GM12878 (cell line): ENCODE measurements around the gene PPM1N. TPM values are rescaled to one million over a fixed set of nuclear protein-coding genes. Genes with fewer than 3 reads are reported as not detected.

ENCODE experiments used
- ASH2L ChIP-seq: fragments of 300-600, 200-600 bp; sonication (generic); IDR thresholded peaks from 2 replicates; pipeline ENCODE4 v1.6.1; 2017; ENCODE audit warnings: low read depth, mild to moderate bottlenecking, borderline replicate concordance
- ATF7 ChIP-seq: fragments of 450-650 bp; IDR thresholded peaks from 2 replicates; pipeline ENCODE4 v1.6.1; 2016; ENCODE audit warnings: low read depth, mild to moderate bottlenecking
- FOS ChIP-seq: IDR thresholded peaks from 3 replicates; pipeline ENCODE4 v1.6.1; 2011; ENCODE audit warnings: borderline replicate concordance; ENCODE audit not compliant: insufficient read length; ENCODE audit errors: extremely low read depth
- HCFC1 ChIP-seq: fragments of 150-350 bp; IDR thresholded peaks from 2 replicates; pipeline ENCODE4 v1.6.1; 2014; ENCODE audit warnings: low read length
- MYC ChIP-seq: IDR thresholded peaks from 2 replicates; pipeline ENCODE4 v1.6.1; 2011; ENCODE audit warnings: mild to moderate bottlenecking, low read length, moderate library complexity, inconsistent platforms; ENCODE audit not compliant: insufficient read depth, insufficient replicate concordance, insufficient read length, severe bottlenecking
- NR2C1 ChIP-seq: fragments of 450-650 bp; IDR thresholded peaks from 2 replicates; pipeline ENCODE4 v1.6.1; 2017; ENCODE audit warnings: antibody characterized with exemption, mild to moderate bottlenecking, moderate library complexity
- POU2F2 ChIP-seq: IDR thresholded peaks from 3 replicates; pipeline ENCODE4 v1.6.1; 2011; ENCODE audit warnings: low read depth, mild to moderate bottlenecking, low read length, borderline replicate concordance
- RB1 ChIP-seq: fragments of 450-650 bp; formaldehyde crosslinking; IDR thresholded peaks from 2 replicates; pipeline ENCODE4 v1.6.1; 2017; ENCODE audit warnings: mild to moderate bottlenecking, borderline replicate concordance
- TAF1 ChIP-seq: IDR thresholded peaks from 2 replicates; pipeline ENCODE4 v1.6.1; 2011; ENCODE audit warnings: mild to moderate bottlenecking, low read depth, low read length, borderline replicate concordance
- ZNF217 ChIP-seq: fragments of 450-650 bp; IDR thresholded peaks from 2 replicates; pipeline ENCODE4 v1.6.1; 2017; ENCODE audit warnings: antibody characterized with exemption, mild to moderate bottlenecking
- ZNF384 ChIP-seq: IDR thresholded peaks from 2 replicates; pipeline ENCODE4 v1.6.1; 2012; ENCODE audit warnings: low read depth, mild to moderate bottlenecking, low read length, improper control_type of control experiment, borderline replicate concordance
- polyA plus RNA-seq, 11 experiments: library from polyadenylated mRNA; depleted of rRNA in 4 of 11; unstranded in 6 of 11; stranded (reverse) in 5 of 11; fragments of >200 nt; fragmentation: Nextera tagmentation in 4 of 11; fragmentation: Illumina TruSeq in 1 of 11; extraction: Ambion mirVana in 4 of 11; extraction: Trizol in 1 of 11; gene quantifications; 1 replicate in 1 of 11; 2 replicates in 10 of 11; pipeline versions ENCODE4 v1.2.1 to v1.2.3, GENCODE V29; 2011 to 2016; ENCODE audit warnings: inconsistent platforms in 2 of 11, missing spikeins in 2 of 11, low read depth in 1 of 11
- total RNA-seq, 4 experiments: library from RNA; depleted of rRNA in 3 of 4; stranded (reverse); fragments of >200 nt in 3 of 4; fragmentation: Illumina TruSeq in 1 of 4; extraction: Trizol in 1 of 4; gene quantifications; 2 replicates each; pipeline versions ENCODE4 v1.2.1 to v1.2.3, GENCODE V29; 2013 to 2021
- TF ChIP-seq, protein P1 (sequence below): fragments of 450-650 bp; IDR thresholded peaks from 2 replicates; pipeline ENCODE4 v1.6.1; 2018; ENCODE audit warnings: mild to moderate bottlenecking, low read depth, moderate library complexity; ENCODE audit not compliant: partially characterized antibody
- TF ChIP-seq, protein P2 (sequence below): IDR thresholded peaks from 2 replicates; pipeline ENCODE4 v1.6.1; 2012; ENCODE audit warnings: low read depth, low read length, improper control_type of control experiment
- TF ChIP-seq, protein P3 (sequence below): IDR thresholded peaks from 2 replicates; pipeline ENCODE4 v1.6.1; 2012; ENCODE audit warnings: low read length, inconsistent platforms
- TF ChIP-seq, protein P4 (sequence below): fragments of 450-650 bp; IDR thresholded peaks from 2 replicates; pipeline ENCODE4 v1.6.1; 2018; ENCODE audit warnings: borderline replicate concordance, mild to moderate bottlenecking; ENCODE audit not compliant: partially characterized antibody
- TF ChIP-seq, protein P5 (sequence below): fragments of 450-650 bp; conservative IDR thresholded peaks from 2 replicates; pipeline ENCODE4 v1.6.1; 2017; ENCODE audit warnings: mild to moderate bottlenecking, moderate library complexity

Gene PPM1N
- total and polyA plus RNA-seq, 10 of the 15 experiments (the other 5 are each of a cell fraction or from before 2014, with no cell fraction given) = 1.6 to 5.4 (median 3.7) TPM

DNA sequence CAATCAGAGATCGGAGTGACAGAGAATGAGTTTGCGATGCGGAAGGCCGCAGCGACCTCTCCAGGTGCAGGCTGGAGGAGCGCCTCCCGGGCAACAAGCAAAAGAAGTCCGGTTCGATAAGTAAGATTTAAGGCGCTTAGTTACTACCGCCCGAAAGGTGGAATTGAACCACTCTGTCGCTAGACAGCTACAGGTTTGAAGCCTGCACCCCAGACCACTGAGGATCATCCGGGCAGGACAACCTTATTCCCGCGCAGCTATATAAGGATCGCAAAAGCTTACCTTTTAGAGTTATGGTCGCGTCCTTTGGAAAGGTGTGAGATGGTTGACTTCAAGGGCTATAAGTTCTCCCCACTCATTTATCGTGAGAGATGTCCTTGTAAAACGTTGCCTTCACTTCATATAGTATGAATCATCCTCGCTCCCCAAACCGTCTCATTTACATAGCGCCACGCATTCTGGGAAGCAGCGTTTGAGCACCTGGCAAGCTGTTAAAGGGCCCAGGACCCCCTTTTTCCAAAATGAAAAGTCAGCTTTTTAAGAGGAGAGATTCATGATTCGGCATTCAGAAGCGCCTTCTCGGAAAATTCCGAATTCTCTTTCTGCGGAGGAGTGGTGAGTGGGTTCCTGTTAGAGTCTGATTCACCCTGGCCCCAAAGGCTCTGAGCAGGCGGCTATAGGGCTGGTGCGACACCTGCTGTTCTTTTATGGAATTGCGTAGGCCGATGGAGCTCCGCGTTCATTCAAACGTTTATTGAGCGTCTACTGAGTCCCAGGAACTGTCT lies 19.6 kb upstream of the PPM1N start (continued):
- TF ChIP-seq, protein P1, sequence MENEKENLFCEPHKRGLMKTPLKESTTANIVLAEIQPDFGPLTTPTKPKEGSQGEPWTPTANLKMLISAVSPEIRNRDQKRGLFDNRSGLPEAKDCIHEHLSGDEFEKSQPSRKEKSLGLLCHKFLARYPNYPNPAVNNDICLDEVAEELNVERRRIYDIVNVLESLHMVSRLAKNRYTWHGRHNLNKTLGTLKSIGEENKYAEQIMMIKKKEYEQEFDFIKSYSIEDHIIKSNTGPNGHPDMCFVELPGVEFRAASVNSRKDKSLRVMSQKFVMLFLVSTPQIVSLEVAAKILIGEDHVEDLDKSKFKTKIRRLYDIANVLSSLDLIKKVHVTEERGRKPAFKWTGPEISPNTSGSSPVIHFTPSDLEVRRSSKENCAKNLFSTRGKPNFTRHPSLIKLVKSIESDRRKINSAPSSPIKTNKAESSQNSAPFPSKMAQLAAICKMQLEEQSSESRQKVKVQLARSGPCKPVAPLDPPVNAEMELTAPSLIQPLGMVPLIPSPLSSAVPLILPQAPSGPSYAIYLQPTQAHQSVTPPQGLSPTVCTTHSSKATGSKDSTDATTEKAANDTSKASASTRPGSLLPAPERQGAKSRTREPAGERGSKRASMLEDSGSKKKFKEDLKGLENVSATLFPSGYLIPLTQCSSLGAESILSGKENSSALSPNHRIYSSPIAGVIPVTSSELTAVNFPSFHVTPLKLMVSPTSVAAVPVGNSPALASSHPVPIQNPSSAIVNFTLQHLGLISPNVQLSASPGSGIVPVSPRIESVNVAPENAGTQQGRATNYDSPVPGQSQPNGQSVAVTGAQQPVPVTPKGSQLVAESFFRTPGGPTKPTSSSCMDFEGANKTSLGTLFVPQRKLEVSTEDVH = peak; percentile 30
- TF ChIP-seq, protein P2, sequence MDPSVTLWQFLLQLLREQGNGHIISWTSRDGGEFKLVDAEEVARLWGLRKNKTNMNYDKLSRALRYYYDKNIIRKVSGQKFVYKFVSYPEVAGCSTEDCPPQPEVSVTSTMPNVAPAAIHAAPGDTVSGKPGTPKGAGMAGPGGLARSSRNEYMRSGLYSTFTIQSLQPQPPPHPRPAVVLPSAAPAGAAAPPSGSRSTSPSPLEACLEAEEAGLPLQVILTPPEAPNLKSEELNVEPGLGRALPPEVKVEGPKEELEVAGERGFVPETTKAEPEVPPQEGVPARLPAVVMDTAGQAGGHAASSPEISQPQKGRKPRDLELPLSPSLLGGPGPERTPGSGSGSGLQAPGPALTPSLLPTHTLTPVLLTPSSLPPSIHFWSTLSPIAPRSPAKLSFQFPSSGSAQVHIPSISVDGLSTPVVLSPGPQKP = no peak
- TF ChIP-seq FOS (no peak), ATF7 (peak; percentile 78), HCFC1 (peak; percentile 42; the same call in 1 of the 2 replicates), ZNF384 (no peak), TAF1 (0 out of 2 replicates have a peak, but pooled peaks have one; percentile 34), MYC (no peak), RB1 (peak; percentile 88; the same call in 1 of the 2 replicates), ZNF217 (peak; percentile 37; the same call in 1 of the 2 replicates), POU2F2 (peak; percentile 100), NR2C1 (no peak), ASH2L (no peak)
- TF ChIP-seq, protein P3, sequence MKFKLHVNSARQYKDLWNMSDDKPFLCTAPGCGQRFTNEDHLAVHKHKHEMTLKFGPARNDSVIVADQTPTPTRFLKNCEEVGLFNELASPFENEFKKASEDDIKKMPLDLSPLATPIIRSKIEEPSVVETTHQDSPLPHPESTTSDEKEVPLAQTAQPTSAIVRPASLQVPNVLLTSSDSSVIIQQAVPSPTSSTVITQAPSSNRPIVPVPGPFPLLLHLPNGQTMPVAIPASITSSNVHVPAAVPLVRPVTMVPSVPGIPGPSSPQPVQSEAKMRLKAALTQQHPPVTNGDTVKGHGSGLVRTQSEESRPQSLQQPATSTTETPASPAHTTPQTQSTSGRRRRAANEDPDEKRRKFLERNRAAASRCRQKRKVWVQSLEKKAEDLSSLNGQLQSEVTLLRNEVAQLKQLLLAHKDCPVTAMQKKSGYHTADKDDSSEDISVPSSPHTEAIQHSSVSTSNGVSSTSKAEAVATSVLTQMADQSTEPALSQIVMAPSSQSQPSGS = no peak; the same call in 1 of the 2 replicates
- TF ChIP-seq, protein P4, sequence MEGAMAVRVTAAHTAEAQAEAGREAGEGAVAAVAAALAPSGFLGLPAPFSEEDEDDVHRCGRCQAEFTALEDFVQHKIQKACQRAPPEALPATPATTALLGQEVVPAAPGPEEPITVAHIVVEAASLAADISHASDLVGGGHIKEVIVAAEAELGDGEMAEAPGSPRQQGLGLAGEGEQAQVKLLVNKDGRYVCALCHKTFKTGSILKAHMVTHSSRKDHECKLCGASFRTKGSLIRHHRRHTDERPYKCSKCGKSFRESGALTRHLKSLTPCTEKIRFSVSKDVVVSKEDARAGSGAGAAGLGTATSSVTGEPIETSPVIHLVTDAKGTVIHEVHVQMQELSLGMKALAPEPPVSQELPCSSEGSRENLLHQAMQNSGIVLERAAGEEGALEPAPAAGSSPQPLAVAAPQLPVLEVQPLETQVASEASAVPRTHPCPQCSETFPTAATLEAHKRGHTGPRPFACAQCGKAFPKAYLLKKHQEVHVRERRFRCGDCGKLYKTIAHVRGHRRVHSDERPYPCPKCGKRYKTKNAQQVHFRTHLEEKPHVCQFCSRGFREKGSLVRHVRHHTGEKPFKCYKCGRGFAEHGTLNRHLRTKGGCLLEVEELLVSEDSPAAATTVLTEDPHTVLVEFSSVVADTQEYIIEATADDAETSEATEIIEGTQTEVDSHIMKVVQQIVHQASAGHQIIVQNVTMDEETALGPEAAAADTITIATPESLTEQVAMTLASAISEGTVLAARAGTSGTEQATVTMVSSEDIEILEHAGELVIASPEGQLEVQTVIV = peak; percentile 66
- TF ChIP-seq, protein P5, sequence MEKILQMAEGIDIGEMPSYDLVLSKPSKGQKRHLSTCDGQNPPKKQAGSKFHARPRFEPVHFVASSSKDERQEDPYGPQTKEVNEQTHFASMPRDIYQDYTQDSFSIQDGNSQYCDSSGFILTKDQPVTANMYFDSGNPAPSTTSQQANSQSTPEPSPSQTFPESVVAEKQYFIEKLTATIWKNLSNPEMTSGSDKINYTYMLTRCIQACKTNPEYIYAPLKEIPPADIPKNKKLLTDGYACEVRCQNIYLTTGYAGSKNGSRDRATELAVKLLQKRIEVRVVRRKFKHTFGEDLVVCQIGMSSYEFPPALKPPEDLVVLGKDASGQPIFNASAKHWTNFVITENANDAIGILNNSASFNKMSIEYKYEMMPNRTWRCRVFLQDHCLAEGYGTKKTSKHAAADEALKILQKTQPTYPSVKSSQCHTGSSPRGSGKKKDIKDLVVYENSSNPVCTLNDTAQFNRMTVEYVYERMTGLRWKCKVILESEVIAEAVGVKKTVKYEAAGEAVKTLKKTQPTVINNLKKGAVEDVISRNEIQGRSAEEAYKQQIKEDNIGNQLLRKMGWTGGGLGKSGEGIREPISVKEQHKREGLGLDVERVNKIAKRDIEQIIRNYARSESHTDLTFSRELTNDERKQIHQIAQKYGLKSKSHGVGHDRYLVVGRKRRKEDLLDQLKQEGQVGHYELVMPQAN = peak; percentile 53; the same call in 1 of the 2 replicates
